HTR-8/SVneo (cell line): Measurements from ENCODE around the gene MTRF1.
"Not testable (repeated sequence)": the region's sequence is repeated elsewhere in the genome, so short reads cannot be mapped to it uniquely, and the experiment has no call there.

ENCODE experiments used
- DNase-seq: peaks from one replicate; pipeline ENCODE4 v3.0.0; 2011; ENCODE audit warnings: low spot score, mixed read lengths; ENCODE audit not compliant: insufficient read length
- FAIRE-seq: peaks from 2 replicates; lab custom pipeline; 2011; peaks lifted over from hg19 to GRCh38; lab: Jason Lieb, UNC

Gene MTRF1

GRCh38 chr13:41284512-41285288 lies 21.3 kb upstream of the MTRF1 start:
- DNase-seq (peak; percentile 27), FAIRE-seq (no peak)

- DNase-seq (no peak), FAIRE-seq (no peak)
These were observed 18.8 kb upstream of the MTRF1 start for GRCh38 chr13:41282129-41282571.

- not testable (repeated sequence) for DNase-seq, FAIRE-seq
These were observed 15.8 kb upstream of the MTRF1 start for GRCh38 chr13:41279156-41279555.

GRCh38 chr13:41276824-41277223 lies 13.4 kb upstream of the MTRF1 start:
- no peak for FAIRE-seq
- DNase-seq = no peak

GRCh38 chr13:41274881-41275280 lies 11.5 kb upstream of the MTRF1 start:
- FAIRE-seq (no peak), DNase-seq (no peak)

- FAIRE-seq = no peak
- no peak for DNase-seq
These were observed 10.6 kb upstream of the MTRF1 start for GRCh38 chr13:41273831-41274441.

GRCh38 chr13:41271456-41272285 lies 8.3 kb upstream of the MTRF1 start:
- FAIRE-seq = no peak
- DNase-seq = no peak

- no peak for FAIRE-seq
- DNase-seq = no peak
These were observed 5.4 kb upstream of the MTRF1 start for GRCh38 chr13:41268764-41269163.

- no peak for FAIRE-seq
- DNase-seq = no peak
These were observed 3.7 kb upstream of the MTRF1 start for GRCh38 chr13:41267106-41267505.

- FAIRE-seq (no peak), DNase-seq (no peak)
These were observed 3.4 kb downstream of the MTRF1 start for GRCh38 chr13:41259875-41260501.

- DNase-seq (no peak), FAIRE-seq (no peak)
These were observed 5.8 kb downstream of the MTRF1 start for GRCh38 chr13:41257535-41257934.

GRCh38 chr13:41254902-41255301 lies 8.5 kb downstream of the MTRF1 start:
- DNase-seq (no peak), FAIRE-seq (no peak)

- DNase-seq (no peak), FAIRE-seq (no peak)
These were observed 12.4 kb downstream of the MTRF1 start for GRCh38 chr13:41250993-41251392.

GRCh38 chr13:41246969-41247680 lies 16.3 kb downstream of the MTRF1 start:
- FAIRE-seq (no peak), DNase-seq (no peak)

- FAIRE-seq (no peak), DNase-seq (no peak)
These were observed 18.8 kb downstream of the MTRF1 start for GRCh38 chr13:41244556-41244955.

GRCh38 chr13:41241626-41242025 lies 21.8 kb downstream of the MTRF1 start:
- FAIRE-seq = no peak
- DNase-seq = no peak

- DNase-seq (no peak), FAIRE-seq (no peak)
These were observed 27.0 kb downstream of the MTRF1 start for GRCh38 chr13:41236369-41236768.

GRCh38 chr13:41232578-41233480 lies 30.5 kb downstream of the MTRF1 start:
- FAIRE-seq = no peak

GRCh38 chr13:41231786-41232185 lies 31.6 kb downstream of the MTRF1 start:
- DNase-seq (no peak), FAIRE-seq (no peak)

More at GRCh38 chr13:41232578-41233480, 30.5 kb downstream of the MTRF1 start:
- DNase-seq = no peak
